ENCODE data around the gene UNC5A. TPM values are rescaled to one million over a fixed set of nuclear protein-coding genes. Genes with fewer than 3 reads are reported as not detected.

Gene UNC5A
- total RNA-seq, 4 donors from 2014 or later, result 0.19 TPM; not detected in 3

GRCh38 chr5:176846335-176847140 is 36.2 kb downstream of the UNC5A start:
- Histone ChIP-seq H3K4me1 (no peaks in the 10 kb centered on the region), H3K27ac (no peak overlapping the region), H3K4me3 (no peak overlapping the region), H3K27me3 (peaks cover 0 to 100% (median 0%) of the 10 kb centered on the region in 4 donors), H3K9me3 (no peaks in the 10 kb centered on the region), H3K36me3 (no peaks in the 10 kb centered on the region)
- DNase-seq, result no peak
- intact Hi-C loops (cut with DNase I), result no loop called here
- WGBS, 2 donors, result 47 to 72% methylated on average over 6 to 8 of the region's 24 CpGs
- TF ChIP-seq CTCF (IDR thresholded peaks at IDR 0.05), result no peak
- TF ChIP-seq POLR2A (IDR thresholded peaks at IDR 0.05), result no peak

- intact Hi-C loops (cut with DNase I), result no loop called here
- 48 to 55% methylated on average over 4 to 15 of the region's 18 CpGs for WGBS, 2 donors
Observed at GRCh38 chr5:176847148-176847547, 36.8 kb downstream of the UNC5A start.

GRCh38 chr5:176847726-176848290 is 37.4 kb downstream of the UNC5A start:
- no peaks in the 10 kb centered on the region for H3K4me1 ChIP-seq
- no peak overlapping the region for H3K27ac ChIP-seq
- H3K4me3 ChIP-seq, result no peak overlapping the region
- H3K36me3 ChIP-seq, result no peaks in the 10 kb centered on the region
- H3K9me3 ChIP-seq, result no peaks in the 10 kb centered on the region
- intact Hi-C loops (cut with DNase I), result no loop called here
- H3K27me3 ChIP-seq, result peaks cover 0 to 96% (median 0%) of the 10 kb centered on the region in 4 donors
- TF ChIP-seq CTCF (IDR thresholded peaks at IDR 0.05) (no peak), POLR2A (IDR thresholded peaks at IDR 0.05) (no peak)
- no CpG with 5 or more reads among the region's 13 CpGs for WGBS, 2 donors
- no peak for DNase-seq

More at GRCh38 chr5:176847148-176847547, 36.8 kb downstream of the UNC5A start:
- Histone ChIP-seq H3K36me3 (no peaks in the 10 kb centered on the region), H3K4me1 (no peaks in the 10 kb centered on the region), H3K27me3 (peaks cover 0 to 99% (median 0%) of the 10 kb centered on the region in 4 donors), H3K9me3 (no peaks in the 10 kb centered on the region), H3K4me3 (no peak overlapping the region), H3K27ac (no peak overlapping the region)
- DNase-seq, result no peak
- TF ChIP-seq CTCF (IDR thresholded peaks at IDR 0.05), result no peak
- TF ChIP-seq POLR2A (IDR thresholded peaks at IDR 0.05), result no peak

- DNase-seq, result no peak
- Histone ChIP-seq H3K27ac (no peak overlapping the region), H3K36me3 (no peaks in the 10 kb centered on the region), H3K9me3 (no peaks in the 10 kb centered on the region), H3K27me3 (peaks cover 0 to 96% (median 0%) of the 10 kb centered on the region in 4 donors), H3K4me3 (no peak overlapping the region), H3K4me1 (no peaks in the 10 kb centered on the region)
- intact Hi-C loops (cut with DNase I), result no loop called here
- WGBS, 2 donors, result 87 to 92% methylated on average over 3 to 5 of the region's 13 CpGs
- TF ChIP-seq CTCF (IDR thresholded peaks at IDR 0.05), result no peak
Observed at GRCh38 chr5:176848651-176849050, 38.3 kb downstream of the UNC5A start.

GRCh38 chr5:176849611-176850227 is 39.4 kb downstream of the UNC5A start:
- peaks cover 0 to 96% (median 0%) of the 10 kb centered on the region in 4 donors for H3K27me3 ChIP-seq
- WGBS, 2 donors, result 33 to 50% methylated on average over 1 to 2 of the region's 7 CpGs
- H3K4me3 ChIP-seq, result no peak overlapping the region
- H3K4me1 ChIP-seq, result no peaks in the 10 kb centered on the region
- no peaks in the 10 kb centered on the region for H3K9me3 ChIP-seq
- H3K36me3 ChIP-seq, result no peaks in the 10 kb centered on the region
- H3K27ac ChIP-seq, result no peak overlapping the region
- no peak for TF ChIP-seq CTCF (IDR thresholded peaks at IDR 0.05)
- no peak for TF ChIP-seq POLR2A (IDR thresholded peaks at IDR 0.05)
- no peak for DNase-seq
- intact Hi-C loops (cut with DNase I), result no loop called here
